Tibial artery (tissue), 4 donors: ENCODE results near the gene ODAD2.
A peak's percentile ranks its signal among the peaks of the same experiment; 100 is the strongest.

ENCODE experiments used
- DNase-seq, 2 donors: peaks; one replicate each; pipeline ENCODE4 v3.0.0-alpha.2; 2019
- H3K27ac ChIP-seq, 2 donors: fragments of 200-600 bp; sonication (generic) in 1 of 2; 1 replicate in 1 of 2; 2 replicates in 1 of 2; pipeline ENCODE4 v1.5.1; 2018 to 2019; ENCODE audit warnings: mild to moderate bottlenecking in 1 of 2
- H3K27me3 ChIP-seq, 2 donors: fragments of 200-600 bp; sonication (generic) in 1 of 2; one replicate each; pipeline versions ENCODE4 v1.5.1 to v1.6.0; 2016 to 2019
- H3K36me3 ChIP-seq, 3 donors: fragments of 200-600 bp; sonication (generic) in 2 of 3; one replicate each; pipeline ENCODE4 v1.5.1; 2016 to 2019; ENCODE audit warnings: mild to moderate bottlenecking in 2 of 3
- H3K4me1 ChIP-seq, 4 donors: fragments of 200-600 bp; sonication (generic) in 2 of 4; 1 replicate in 3 of 4; 2 replicates in 1 of 4; pipeline ENCODE4 v1.5.1; 2016 to 2019
- H3K4me3 ChIP-seq, 2 donors: fragments of 200-600 bp; sonication (generic) in 1 of 2; 1 replicate in 1 of 2; 2 replicates in 1 of 2; pipeline ENCODE4 v1.5.1; 2018 to 2019; ENCODE audit warnings: mild to moderate bottlenecking in 2 of 2
- H3K9me3 ChIP-seq, 3 donors: fragments of 200-600 bp; sonication (generic) in 1 of 3; one replicate each; pipeline ENCODE4 v1.5.1; 2016 to 2019
- intact Hi-C: fragments of 100-400 bp; cut with DNase I; formaldehyde crosslinking; loops from one replicate; pipeline ENCODE4 v1.15.0; 2023; ENCODE audit warnings: low total_unique reads
- TF ChIP-seq, protein P1 (sequence below), 2 experiments: fragments of 200-600 bp in 1 of 2; fragments of 450-650 bp in 1 of 2; IDR thresholded peaks; one replicate each; pipeline ENCODE4 v1.5.1; 2017 to 2019; ENCODE audit warnings: antibody characterized with exemption in 2 of 2, mild to moderate bottlenecking in 1 of 2, moderate library complexity in 1 of 2

ODAD2 gene

DNA sequence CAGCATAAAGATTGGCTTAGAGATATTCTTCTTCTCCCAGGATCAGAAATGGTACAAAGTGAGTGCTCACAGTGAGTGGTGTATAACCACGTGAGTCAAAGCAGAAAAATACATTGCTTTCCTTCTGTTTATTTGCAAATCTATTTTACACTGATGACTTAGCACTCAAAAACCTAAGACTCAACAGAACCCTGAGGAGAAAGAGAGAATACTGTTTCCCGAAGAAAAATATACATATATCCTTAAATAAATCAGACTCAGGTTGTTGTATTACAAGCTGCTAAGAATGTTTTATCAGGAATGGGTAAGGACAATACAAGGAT lies 48.7 kb downstream of the ODAD2 start:
- H3K27ac ChIP-seq, result no peak overlapping the region
- TF ChIP-seq, protein P1, sequence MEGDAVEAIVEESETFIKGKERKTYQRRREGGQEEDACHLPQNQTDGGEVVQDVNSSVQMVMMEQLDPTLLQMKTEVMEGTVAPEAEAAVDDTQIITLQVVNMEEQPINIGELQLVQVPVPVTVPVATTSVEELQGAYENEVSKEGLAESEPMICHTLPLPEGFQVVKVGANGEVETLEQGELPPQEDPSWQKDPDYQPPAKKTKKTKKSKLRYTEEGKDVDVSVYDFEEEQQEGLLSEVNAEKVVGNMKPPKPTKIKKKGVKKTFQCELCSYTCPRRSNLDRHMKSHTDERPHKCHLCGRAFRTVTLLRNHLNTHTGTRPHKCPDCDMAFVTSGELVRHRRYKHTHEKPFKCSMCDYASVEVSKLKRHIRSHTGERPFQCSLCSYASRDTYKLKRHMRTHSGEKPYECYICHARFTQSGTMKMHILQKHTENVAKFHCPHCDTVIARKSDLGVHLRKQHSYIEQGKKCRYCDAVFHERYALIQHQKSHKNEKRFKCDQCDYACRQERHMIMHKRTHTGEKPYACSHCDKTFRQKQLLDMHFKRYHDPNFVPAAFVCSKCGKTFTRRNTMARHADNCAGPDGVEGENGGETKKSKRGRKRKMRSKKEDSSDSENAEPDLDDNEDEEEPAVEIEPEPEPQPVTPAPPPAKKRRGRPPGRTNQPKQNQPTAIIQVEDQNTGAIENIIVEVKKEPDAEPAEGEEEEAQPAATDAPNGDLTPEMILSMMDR (IDR thresholded peaks at IDR 0.05), result no peak
- peaks cover 0 to 31% (median 14%) of the 10 kb centered on the region in 4 donors for H3K4me1 ChIP-seq
- no peaks in the 10 kb centered on the region for H3K9me3 ChIP-seq
- no peak overlapping the region for H3K4me3 ChIP-seq
- no peaks in the 10 kb centered on the region for H3K36me3 ChIP-seq
- intact Hi-C loops, result no loop called here
- no peak for DNase-seq
- no peaks in the 10 kb centered on the region for H3K27me3 ChIP-seq

DNA sequence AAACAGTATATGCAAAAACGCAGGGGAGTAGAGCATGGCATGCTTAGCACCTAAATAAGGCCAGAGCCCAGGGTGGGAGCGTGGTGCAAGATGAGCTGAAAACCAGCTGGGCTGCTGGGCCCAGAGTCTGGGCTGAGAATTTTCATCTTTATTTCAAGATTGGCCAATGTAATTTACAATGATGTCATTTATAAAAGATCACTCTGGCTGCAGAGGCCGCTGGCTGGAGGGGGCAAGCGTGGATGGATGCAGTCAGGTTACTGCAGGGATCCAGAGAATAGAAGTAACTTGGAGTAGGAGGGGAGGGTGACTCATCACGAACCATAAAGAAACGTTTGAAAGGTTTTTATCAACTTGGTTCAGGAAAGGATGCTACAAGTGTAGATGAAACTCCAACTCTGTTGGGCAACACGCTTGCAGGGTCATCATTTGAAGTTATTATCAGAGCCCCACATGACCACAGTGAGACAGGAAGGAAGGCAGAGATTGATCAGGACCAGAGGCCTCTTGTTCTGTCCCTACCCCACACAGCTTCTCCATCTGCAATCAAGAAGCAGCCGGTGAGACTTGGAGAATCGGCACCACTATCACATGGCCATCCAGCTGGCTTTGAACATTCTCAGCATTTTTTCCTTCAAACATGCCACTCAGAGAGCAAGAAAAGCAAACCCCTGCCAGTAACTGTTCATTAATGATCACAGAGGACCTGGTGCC lies 49.2 kb downstream of the ODAD2 start:
- H3K36me3 ChIP-seq, result no peaks in the 10 kb centered on the region
- peaks cover 0 to 31% (median 14%) of the 10 kb centered on the region in 4 donors for H3K4me1 ChIP-seq
- TF ChIP-seq, protein P1 (IDR thresholded peaks at IDR 0.05), result no peak
- H3K4me3 ChIP-seq, result no peak overlapping the region
- no peaks in the 10 kb centered on the region for H3K9me3 ChIP-seq
- no peak overlapping the region for H3K27ac ChIP-seq
- DNase-seq, result no peak
- intact Hi-C loops, result no loop called here
- H3K27me3 ChIP-seq, result no peaks in the 10 kb centered on the region

DNA sequence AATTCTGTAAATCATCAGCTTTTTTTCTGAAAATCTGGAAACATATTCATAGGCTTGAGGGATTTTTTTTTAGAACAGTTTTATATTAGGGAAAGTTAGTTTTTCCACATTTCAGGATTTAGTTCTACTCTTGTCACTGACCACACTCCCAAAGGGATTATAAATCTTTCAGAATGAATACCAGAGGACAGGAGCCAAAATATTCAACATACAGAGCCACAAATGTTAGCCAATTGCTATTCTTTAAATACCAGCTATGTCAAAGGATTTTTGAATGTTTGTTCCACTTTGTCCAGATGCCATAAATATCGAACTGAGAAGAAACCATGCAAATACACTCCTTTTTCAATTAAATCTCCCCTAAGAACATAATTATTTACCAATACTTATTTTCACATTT lies 50.7 kb downstream of the ODAD2 start:
- no peaks in the 10 kb centered on the region for H3K27me3 ChIP-seq
- H3K4me1 ChIP-seq, result peaks cover 0 to 31% (median 14%) of the 10 kb centered on the region in 4 donors
- H3K36me3 ChIP-seq, result no peaks in the 10 kb centered on the region
- no peak overlapping the region for H3K4me3 ChIP-seq
- no peaks in the 10 kb centered on the region for H3K9me3 ChIP-seq
- TF ChIP-seq, protein P1 (IDR thresholded peaks at IDR 0.05), result no peak
- H3K27ac ChIP-seq, result no peak overlapping the region
- intact Hi-C loops, result no loop called here
- DNase-seq, result no peak

DNA sequence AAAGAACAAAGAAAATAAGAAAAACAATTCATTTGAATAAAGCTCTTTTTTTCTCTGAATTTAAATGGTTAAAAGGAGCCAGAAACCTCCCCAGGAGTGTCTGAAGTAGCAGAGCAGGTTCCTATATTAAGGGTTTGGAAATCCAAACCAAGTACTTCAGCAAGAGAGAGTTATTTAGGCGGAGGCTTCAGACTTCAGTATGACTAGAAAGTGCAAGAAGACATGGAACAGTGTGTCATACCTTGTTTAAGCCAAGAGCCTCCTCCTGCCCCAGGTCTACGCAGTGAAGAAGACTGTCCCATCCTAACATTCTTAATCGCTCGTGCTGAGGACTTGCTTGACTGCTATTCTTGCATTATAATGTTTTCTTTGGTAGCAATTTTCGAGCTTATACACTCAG lies 51.3 kb downstream of the ODAD2 start:
- H3K27me3 ChIP-seq, result no peaks in the 10 kb centered on the region
- H3K36me3 ChIP-seq, result no peaks in the 10 kb centered on the region

DNA sequence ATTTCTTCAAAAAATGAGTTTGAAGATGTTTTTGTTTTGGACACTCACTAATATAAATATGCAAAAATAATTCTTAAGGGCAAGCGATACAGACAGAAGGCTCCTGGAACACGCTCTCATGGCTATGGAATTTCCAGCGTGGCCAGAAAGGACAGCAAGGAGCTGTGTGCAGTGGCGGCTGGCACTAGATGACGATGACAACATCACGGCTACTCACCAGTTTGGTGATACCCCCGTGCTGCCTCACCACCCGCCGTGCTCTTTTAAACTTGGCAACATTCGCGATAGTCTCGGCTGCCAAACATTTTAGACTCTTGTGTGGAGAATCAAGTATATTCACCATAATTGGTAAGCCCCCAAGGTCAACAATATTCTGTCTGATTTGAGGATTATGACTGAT lies 54.9 kb downstream of the ODAD2 start:
- Histone ChIP-seq H3K36me3 (no peaks in the 10 kb centered on the region), H3K4me3 (no peak overlapping the region)
- peak in 1 of 2 donors; percentile 72 for DNase-seq

More for the DNA sequence above, 51.3 kb downstream of the ODAD2 start:
- DNase-seq, result no peak
- Histone ChIP-seq H3K27ac (no peak overlapping the region), H3K4me1 (peaks cover 0 to 31% (median 14%) of the 10 kb centered on the region in 4 donors), H3K9me3 (no peaks in the 10 kb centered on the region), H3K4me3 (no peak overlapping the region)
- TF ChIP-seq, protein P1 (IDR thresholded peaks at IDR 0.05), result no peak
- intact Hi-C loops, result no loop called here

More for the DNA sequence above, 54.9 kb downstream of the ODAD2 start:
- Histone ChIP-seq H3K27me3 (no peaks in the 10 kb centered on the region), H3K9me3 (no peaks in the 10 kb centered on the region), H3K4me1 (peaks cover 0 to 19% (median 12%) of the 10 kb centered on the region in 4 donors), H3K27ac (no peak overlapping the region)
- TF ChIP-seq, protein P1 (IDR thresholded peaks at IDR 0.05), result no peak
- intact Hi-C loops, result no loop called here
